Thyroid gland (tissue), 4 donors: Measurements from ENCODE around the gene B3GNT8.

Source experiments
- POLR2A ChIP-seq, 2 donors: fragments of 450-650 bp; IDR thresholded peaks; one replicate each; pipeline ENCODE4 v1.6.1; 2017; ENCODE audit warnings: antibody characterized with exemption in 2 of 2, mild to moderate bottlenecking in 2 of 2, moderate library complexity in 1 of 2
- TF ChIP-seq, protein P1 (sequence below), 6 experiments: fragments of 200-600 bp in 3 of 6; fragments of 450-650 bp in 3 of 6; sonication (generic) in 3 of 6; IDR thresholded peaks; one replicate each; pipeline ENCODE4 v1.5.1; 2016 to 2019; ENCODE audit warnings: antibody characterized with exemption in 6 of 6, mild to moderate bottlenecking in 2 of 6, inconsistent platforms in 1 of 6, moderate library complexity in 1 of 6

GRCh38 chr19:41408256-41408655, 18.9 kb downstream of the B3GNT8 start:
- TF ChIP-seq, protein P1, sequence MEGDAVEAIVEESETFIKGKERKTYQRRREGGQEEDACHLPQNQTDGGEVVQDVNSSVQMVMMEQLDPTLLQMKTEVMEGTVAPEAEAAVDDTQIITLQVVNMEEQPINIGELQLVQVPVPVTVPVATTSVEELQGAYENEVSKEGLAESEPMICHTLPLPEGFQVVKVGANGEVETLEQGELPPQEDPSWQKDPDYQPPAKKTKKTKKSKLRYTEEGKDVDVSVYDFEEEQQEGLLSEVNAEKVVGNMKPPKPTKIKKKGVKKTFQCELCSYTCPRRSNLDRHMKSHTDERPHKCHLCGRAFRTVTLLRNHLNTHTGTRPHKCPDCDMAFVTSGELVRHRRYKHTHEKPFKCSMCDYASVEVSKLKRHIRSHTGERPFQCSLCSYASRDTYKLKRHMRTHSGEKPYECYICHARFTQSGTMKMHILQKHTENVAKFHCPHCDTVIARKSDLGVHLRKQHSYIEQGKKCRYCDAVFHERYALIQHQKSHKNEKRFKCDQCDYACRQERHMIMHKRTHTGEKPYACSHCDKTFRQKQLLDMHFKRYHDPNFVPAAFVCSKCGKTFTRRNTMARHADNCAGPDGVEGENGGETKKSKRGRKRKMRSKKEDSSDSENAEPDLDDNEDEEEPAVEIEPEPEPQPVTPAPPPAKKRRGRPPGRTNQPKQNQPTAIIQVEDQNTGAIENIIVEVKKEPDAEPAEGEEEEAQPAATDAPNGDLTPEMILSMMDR (IDR thresholded peaks at IDR 0.05): no peak
- no peak for TF ChIP-seq POLR2A (IDR thresholded peaks at IDR 0.05)
